ENCODE measurements around the gene OTUD5. TPM values are rescaled to one million over a fixed set of nuclear protein-coding genes. Genes with fewer than 3 reads are reported as not detected.
"Not testable (repeated sequence)": the region's sequence is repeated elsewhere in the genome, so short reads cannot be mapped to it uniquely, and the experiment has no call there.

OTUD5 gene
- total RNA-seq, 1 donor from 2014 or later = 21.2 TPM

DNA sequence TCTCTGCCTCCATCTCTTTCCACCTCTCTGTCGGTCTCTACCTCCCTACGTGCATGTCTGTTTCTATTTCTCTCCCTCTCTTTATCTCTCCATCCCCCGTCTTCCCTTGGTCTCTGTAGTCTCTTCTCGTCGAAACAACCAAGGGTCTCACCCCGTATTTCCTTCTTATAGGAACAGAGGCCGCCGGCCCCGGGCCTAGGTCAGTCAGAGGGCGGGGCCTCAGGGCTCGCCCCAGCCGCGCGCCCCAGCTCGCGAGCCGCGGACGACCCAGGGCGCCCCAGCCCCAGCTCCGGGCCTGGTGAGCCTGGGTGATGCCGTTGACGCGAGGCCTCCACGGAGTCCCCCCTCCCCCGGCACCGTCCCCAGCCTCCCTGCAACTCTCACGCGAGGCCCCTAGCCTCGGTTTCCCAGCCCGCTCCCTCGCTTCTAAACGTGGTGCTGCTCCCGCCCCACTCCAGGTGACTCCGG is 66.4 kb downstream of the OTUD5 start:
- TF ChIP-seq, protein P1, sequence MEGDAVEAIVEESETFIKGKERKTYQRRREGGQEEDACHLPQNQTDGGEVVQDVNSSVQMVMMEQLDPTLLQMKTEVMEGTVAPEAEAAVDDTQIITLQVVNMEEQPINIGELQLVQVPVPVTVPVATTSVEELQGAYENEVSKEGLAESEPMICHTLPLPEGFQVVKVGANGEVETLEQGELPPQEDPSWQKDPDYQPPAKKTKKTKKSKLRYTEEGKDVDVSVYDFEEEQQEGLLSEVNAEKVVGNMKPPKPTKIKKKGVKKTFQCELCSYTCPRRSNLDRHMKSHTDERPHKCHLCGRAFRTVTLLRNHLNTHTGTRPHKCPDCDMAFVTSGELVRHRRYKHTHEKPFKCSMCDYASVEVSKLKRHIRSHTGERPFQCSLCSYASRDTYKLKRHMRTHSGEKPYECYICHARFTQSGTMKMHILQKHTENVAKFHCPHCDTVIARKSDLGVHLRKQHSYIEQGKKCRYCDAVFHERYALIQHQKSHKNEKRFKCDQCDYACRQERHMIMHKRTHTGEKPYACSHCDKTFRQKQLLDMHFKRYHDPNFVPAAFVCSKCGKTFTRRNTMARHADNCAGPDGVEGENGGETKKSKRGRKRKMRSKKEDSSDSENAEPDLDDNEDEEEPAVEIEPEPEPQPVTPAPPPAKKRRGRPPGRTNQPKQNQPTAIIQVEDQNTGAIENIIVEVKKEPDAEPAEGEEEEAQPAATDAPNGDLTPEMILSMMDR (IDR thresholded peaks at IDR 0.05; ENCODE audit: borderline replicate concordance) = no peak
- intact Hi-C loops (cut with micrococcal nuclease) = no loop called here
- DNase-seq = peak; percentile 18
- peak overlapping the region; percentile 74 for H3K4me3 ChIP-seq
- peaks cover 6% of the 10 kb centered on the region for H3K4me1 ChIP-seq
- peak overlapping the region; percentile 75 for H3K27ac ChIP-seq (replicated peaks)
- no peaks in the 10 kb centered on the region for H3K9me3 ChIP-seq (replicated peaks)
- H3K27me3 ChIP-seq (ENCODE audit: low read depth) = no peaks in the 10 kb centered on the region
- peaks cover 14% of the 10 kb centered on the region for H3K36me3 ChIP-seq

DNA sequence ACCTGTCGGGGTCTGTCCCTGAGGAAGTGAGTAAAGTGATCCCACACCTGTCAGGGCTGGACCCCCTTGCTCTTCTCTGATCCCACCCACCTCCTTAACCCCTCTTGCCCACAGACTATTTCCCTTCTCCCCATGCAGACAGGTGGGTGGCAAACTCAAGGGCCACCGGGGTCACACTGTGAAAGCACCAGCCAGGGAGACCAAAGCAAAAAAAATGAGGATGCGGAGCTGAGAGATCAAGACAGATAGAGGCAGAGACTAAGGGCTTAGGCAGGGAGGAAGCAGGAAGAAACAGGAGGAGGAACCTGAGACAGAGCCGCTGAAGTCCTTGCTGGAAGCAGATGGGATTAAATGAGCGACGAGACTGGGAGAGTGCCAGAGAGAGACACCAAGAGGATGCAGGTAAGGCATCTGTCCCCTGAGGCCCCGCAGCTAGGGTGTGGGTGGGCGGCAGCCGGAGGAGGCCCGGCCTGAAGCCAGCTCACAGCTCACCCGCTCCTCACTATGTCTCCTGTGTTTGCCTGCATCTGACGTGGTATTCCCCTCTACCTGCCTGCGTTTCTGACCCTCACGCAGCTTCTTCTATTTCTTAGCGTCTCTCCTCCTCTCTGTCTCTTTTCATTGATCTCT is 67.0 kb downstream of the OTUD5 start:
- Histone ChIP-seq H3K4me1 (peaks cover 6% of the 10 kb centered on the region), H3K27me3 (ENCODE audit: low read depth) (no peaks in the 10 kb centered on the region), H3K27ac (replicated peaks) (peak overlapping the region; percentile 75), H3K4me3 (peak overlapping the region; percentile 74), H3K36me3 (peaks cover 14% of the 10 kb centered on the region), H3K9me3 (replicated peaks) (no peaks in the 10 kb centered on the region)
- no peak for DNase-seq
- intact Hi-C loops (cut with micrococcal nuclease) = no loop called here
- TF ChIP-seq, protein P1 (IDR thresholded peaks at IDR 0.05; ENCODE audit: borderline replicate concordance) = no peak

DNA sequence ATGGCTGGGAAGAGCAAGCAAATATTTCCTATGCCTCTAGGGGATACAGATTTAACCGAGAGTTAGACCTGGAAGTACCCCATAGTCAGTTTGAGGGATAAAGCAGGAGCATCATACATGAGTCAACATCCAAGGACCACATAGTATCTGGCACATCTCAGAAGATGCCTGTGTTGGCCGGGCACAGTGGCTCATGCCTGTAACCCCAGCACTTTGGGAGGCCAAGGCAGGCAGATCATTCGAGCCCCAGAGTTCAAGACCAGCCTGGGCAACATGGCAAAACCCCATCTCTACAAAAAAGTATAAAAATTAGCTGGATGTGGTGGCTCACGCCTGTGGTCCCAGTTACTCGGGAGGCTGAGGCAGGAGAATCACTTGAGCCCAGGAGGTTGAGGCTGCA is 70.8 kb downstream of the OTUD5 start:
- H3K4me3 ChIP-seq; DNase-seq; H3K27ac ChIP-seq (replicated peaks); H3K4me1 ChIP-seq; H3K27me3 ChIP-seq (ENCODE audit: low read depth); H3K36me3 ChIP-seq; H3K9me3 ChIP-seq (replicated peaks); intact Hi-C loops (cut with micrococcal nuclease): not testable (repeated sequence)

DNA sequence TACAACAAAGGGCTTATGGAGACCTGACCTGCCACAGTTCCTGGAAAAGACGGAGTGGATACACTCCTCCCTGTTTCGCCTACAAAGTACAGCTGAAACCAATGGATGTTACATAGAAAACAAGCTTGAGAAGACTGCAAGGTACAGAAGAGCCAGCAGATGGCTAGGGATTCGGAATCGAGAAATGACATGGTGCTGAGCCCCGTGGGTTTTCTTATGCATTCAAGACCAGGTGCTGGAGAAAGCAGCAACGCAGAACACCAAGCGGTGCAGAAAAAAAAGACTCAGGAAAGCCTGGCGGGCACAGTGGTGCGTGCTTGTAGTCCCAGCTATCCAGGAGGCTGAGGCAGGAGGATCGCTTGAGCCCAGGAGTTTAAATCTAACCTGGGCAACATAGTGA is 73.7 kb downstream of the OTUD5 start:
- Histone ChIP-seq H3K9me3 (replicated peaks) (no peaks in the 10 kb centered on the region), H3K4me3 (no peak overlapping the region), H3K4me1 (no peaks in the 10 kb centered on the region), H3K27me3 (ENCODE audit: low read depth) (no peaks in the 10 kb centered on the region), H3K27ac (replicated peaks) (no peak overlapping the region), H3K36me3 (no peaks in the 10 kb centered on the region)
- DNase-seq = no peak
- intact Hi-C loops (cut with micrococcal nuclease) = no loop called here
- TF ChIP-seq, protein P1 (IDR thresholded peaks at IDR 0.05; ENCODE audit: borderline replicate concordance) = no peak

DNA sequence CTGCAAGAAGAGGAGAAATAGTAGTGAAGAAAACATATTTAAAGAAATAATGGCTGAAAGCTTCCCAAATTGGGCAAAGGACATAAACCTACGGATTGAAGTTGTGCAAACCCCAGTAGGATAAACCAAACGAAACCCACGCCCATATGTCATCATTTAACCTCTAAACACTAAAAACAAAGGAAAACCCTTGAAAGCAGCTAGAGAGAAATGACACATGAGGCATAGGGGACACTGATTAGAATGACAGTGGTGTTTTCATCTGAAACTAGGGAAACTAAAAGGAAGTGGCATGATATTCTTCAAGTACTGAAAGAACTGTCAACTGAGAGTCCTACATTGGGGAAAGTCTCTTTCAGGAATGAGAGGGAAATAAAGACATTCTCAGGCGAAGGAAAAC is 80.5 kb downstream of the OTUD5 start:
- H3K4me3 ChIP-seq; H3K27ac ChIP-seq (replicated peaks); H3K4me1 ChIP-seq; H3K27me3 ChIP-seq (ENCODE audit: low read depth); H3K36me3 ChIP-seq; intact Hi-C loops (cut with micrococcal nuclease); DNase-seq; H3K9me3 ChIP-seq (replicated peaks): not testable (repeated sequence)

Other genes with a start within 250 kb of the OTUD5 start
- not detected for gene GLOD5, start 195.9 kb downstream of the OTUD5 start, total RNA-seq
- gene GATA1, start 171.0 kb downstream of the OTUD5 start, total RNA-seq = not detected
- 39.7 TPM for gene HDAC6, start 155.5 kb downstream of the OTUD5 start, total RNA-seq
- not detected for gene ERAS, start 131.1 kb downstream of the OTUD5 start, total RNA-seq
- gene PCSK1N, start 122.0 kb downstream of the OTUD5 start, total RNA-seq = not detected
- gene TIMM17B, start 59.8 kb downstream of the OTUD5 start, total RNA-seq = 76.1 TPM
- gene PQBP1, start 59.7 kb downstream of the OTUD5 start, total RNA-seq = 60.3 TPM
- 10.4 TPM for gene SLC35A2, start 46.0 kb downstream of the OTUD5 start, total RNA-seq
- gene PIM2, start 38.6 kb downstream of the OTUD5 start, total RNA-seq = 3.3 TPM
- 0.30 TPM for gene KCND1, start 14.2 kb upstream of the OTUD5 start, total RNA-seq
- gene GRIPAP1, start 44.7 kb upstream of the OTUD5 start, total RNA-seq = 20.7 TPM
- 19.2 TPM for gene TFE3, start 85.8 kb upstream of the OTUD5 start, total RNA-seq
- gene CCDC120, start 101.4 kb upstream of the OTUD5 start, total RNA-seq = 1.6 TPM
- gene PRAF2, start 116.4 kb upstream of the OTUD5 start, total RNA-seq = 8.7 TPM
- gene WDR45, start 122.3 kb upstream of the OTUD5 start, total RNA-seq = 80.4 TPM
- gene GPKOW, start 166.1 kb upstream of the OTUD5 start, total RNA-seq = 18.1 TPM
- gene MAGIX, start 205.2 kb upstream of the OTUD5 start, total RNA-seq = 2.4 TPM
- 42.1 TPM for gene PLP2, start 214.3 kb upstream of the OTUD5 start, total RNA-seq
- 9.7 TPM for gene PRICKLE3, start 228.8 kb upstream of the OTUD5 start, total RNA-seq
- 1.6 TPM for gene SYP, start 242.6 kb upstream of the OTUD5 start, total RNA-seq